ENCODE data around the gene CLEC7A. TPM values are rescaled to one million over a fixed set of nuclear protein-coding genes. Genes with fewer than 3 reads are reported as not detected.

CLEC7A gene
- total RNA-seq, 1 donor from 2014 or later: not detected

GRCh38 chr12:10119066-10119465, 10.9 kb downstream of the CLEC7A start:
- TF ChIP-seq, protein P1, sequence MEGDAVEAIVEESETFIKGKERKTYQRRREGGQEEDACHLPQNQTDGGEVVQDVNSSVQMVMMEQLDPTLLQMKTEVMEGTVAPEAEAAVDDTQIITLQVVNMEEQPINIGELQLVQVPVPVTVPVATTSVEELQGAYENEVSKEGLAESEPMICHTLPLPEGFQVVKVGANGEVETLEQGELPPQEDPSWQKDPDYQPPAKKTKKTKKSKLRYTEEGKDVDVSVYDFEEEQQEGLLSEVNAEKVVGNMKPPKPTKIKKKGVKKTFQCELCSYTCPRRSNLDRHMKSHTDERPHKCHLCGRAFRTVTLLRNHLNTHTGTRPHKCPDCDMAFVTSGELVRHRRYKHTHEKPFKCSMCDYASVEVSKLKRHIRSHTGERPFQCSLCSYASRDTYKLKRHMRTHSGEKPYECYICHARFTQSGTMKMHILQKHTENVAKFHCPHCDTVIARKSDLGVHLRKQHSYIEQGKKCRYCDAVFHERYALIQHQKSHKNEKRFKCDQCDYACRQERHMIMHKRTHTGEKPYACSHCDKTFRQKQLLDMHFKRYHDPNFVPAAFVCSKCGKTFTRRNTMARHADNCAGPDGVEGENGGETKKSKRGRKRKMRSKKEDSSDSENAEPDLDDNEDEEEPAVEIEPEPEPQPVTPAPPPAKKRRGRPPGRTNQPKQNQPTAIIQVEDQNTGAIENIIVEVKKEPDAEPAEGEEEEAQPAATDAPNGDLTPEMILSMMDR (IDR thresholded peaks at IDR 0.05): no peak

DNA sequence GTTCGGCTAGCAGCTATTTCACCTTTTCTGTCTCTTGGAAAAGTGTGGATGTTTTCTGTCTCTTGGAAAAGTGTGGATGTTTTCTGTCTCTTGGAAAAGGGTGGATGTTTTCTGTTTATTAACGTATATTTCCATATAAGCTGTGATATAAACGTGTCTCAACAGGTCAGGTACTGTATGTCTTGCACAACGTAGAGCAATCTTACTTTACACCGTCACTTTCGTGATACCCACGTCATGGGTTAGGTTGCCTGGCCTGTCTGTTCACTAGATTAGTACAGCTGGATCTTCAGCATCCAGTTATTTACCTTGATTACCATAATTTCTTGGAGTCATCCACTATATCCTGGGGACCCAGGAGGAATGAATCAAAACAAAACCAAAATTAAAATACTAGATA, 14.1 kb downstream of the CLEC7A start:
- Mint-ChIP-seq H3K9me3 (ENCODE audit: unreplicated experiment) (no peaks in the 10 kb centered on the region), H3K4me1 (ENCODE audit: unreplicated experiment) (peaks cover 2% of the 10 kb centered on the region), H3K27ac (ENCODE audit: unreplicated experiment) (no peak overlapping the region), H3K4me3 (ENCODE audit: unreplicated experiment) (no peak overlapping the region), H3K27me3 (ENCODE audit: unreplicated experiment) (peaks cover 2% of the 10 kb centered on the region), H3K36me3 (ENCODE audit: unreplicated experiment) (no peaks in the 10 kb centered on the region)
- TF ChIP-seq, protein P1 (IDR thresholded peaks at IDR 0.05): no peak
- DNase-seq (ENCODE audit: extremely low spot score, unreplicated experiment): no peak

More at GRCh38 chr12:10119066-10119465, 10.9 kb downstream of the CLEC7A start:
- DNase-seq (ENCODE audit: extremely low spot score, unreplicated experiment): no peak
- H3K27ac Mint-ChIP-seq (ENCODE audit: unreplicated experiment): no peak overlapping the region
- H3K4me3 Mint-ChIP-seq (ENCODE audit: unreplicated experiment): no peak overlapping the region
- no peaks in the 10 kb centered on the region for H3K36me3 Mint-ChIP-seq (ENCODE audit: unreplicated experiment)
- H3K9me3 Mint-ChIP-seq (ENCODE audit: unreplicated experiment): no peaks in the 10 kb centered on the region
- H3K4me1 Mint-ChIP-seq (ENCODE audit: unreplicated experiment): no peaks in the 10 kb centered on the region
- peaks cover 2% of the 10 kb centered on the region for H3K27me3 Mint-ChIP-seq (ENCODE audit: unreplicated experiment)

GRCh38 chr12:10115311-10115710, 14.7 kb downstream of the CLEC7A start:
- H3K9me3 Mint-ChIP-seq (ENCODE audit: unreplicated experiment): no peaks in the 10 kb centered on the region
- TF ChIP-seq, protein P1 (IDR thresholded peaks at IDR 0.05): no peak
- DNase-seq (ENCODE audit: extremely low spot score, unreplicated experiment): no peak
- no peaks in the 10 kb centered on the region for H3K36me3 Mint-ChIP-seq (ENCODE audit: unreplicated experiment)
- H3K27ac Mint-ChIP-seq (ENCODE audit: unreplicated experiment): no peak overlapping the region
- peaks cover 2% of the 10 kb centered on the region for H3K4me1 Mint-ChIP-seq (ENCODE audit: unreplicated experiment)
- H3K4me3 Mint-ChIP-seq (ENCODE audit: unreplicated experiment): no peak overlapping the region
- peaks cover 2% of the 10 kb centered on the region for H3K27me3 Mint-ChIP-seq (ENCODE audit: unreplicated experiment)

- H3K36me3 Mint-ChIP-seq (ENCODE audit: unreplicated experiment): no peaks in the 10 kb centered on the region
- TF ChIP-seq, protein P1 (IDR thresholded peaks at IDR 0.05): no peak
- H3K9me3 Mint-ChIP-seq (ENCODE audit: unreplicated experiment): no peaks in the 10 kb centered on the region
- peaks cover 2% of the 10 kb centered on the region for H3K4me1 Mint-ChIP-seq (ENCODE audit: unreplicated experiment)
- no peak overlapping the region for H3K4me3 Mint-ChIP-seq (ENCODE audit: unreplicated experiment)
- no peaks in the 10 kb centered on the region for H3K27me3 Mint-ChIP-seq (ENCODE audit: unreplicated experiment)
- no peak overlapping the region for H3K27ac Mint-ChIP-seq (ENCODE audit: unreplicated experiment)
- DNase-seq (ENCODE audit: extremely low spot score, unreplicated experiment): no peak
These were observed 16.1 kb downstream of the CLEC7A start for GRCh38 chr12:10113920-10114319.

DNA sequence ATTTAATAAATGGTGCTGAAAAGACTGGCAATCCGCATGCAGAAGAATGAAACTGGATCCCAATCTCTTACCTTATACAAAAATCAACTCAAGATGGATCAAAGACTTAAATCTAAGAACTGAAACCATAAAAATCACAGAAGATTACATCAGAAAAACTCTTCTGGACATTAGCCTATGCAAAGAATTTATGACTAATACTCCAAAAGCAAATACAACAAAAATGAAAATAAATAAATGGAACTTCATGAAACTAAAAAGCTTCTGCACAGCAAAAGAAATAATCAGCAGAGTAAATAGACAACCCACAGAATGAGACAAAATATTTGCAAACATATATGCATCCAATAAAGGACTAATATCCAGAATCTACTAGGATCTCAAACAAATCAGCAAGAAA, 16.9 kb downstream of the CLEC7A start:
- Mint-ChIP-seq H3K27me3 (ENCODE audit: unreplicated experiment) (no peaks in the 10 kb centered on the region), H3K4me1 (ENCODE audit: unreplicated experiment) (peaks cover 2% of the 10 kb centered on the region), H3K9me3 (ENCODE audit: unreplicated experiment) (no peaks in the 10 kb centered on the region), H3K36me3 (ENCODE audit: unreplicated experiment) (no peaks in the 10 kb centered on the region), H3K4me3 (ENCODE audit: unreplicated experiment) (no peak overlapping the region), H3K27ac (ENCODE audit: unreplicated experiment) (no peak overlapping the region)
- TF ChIP-seq, protein P1 (IDR thresholded peaks at IDR 0.05): no peak
- no peak for DNase-seq (ENCODE audit: extremely low spot score, unreplicated experiment)

Data from osteocyte (in vitro differentiated cells).